ENCODE results near the gene ZNF366. TPM values are rescaled to one million over a fixed set of nuclear protein-coding genes. Genes with fewer than 3 reads are reported as not detected.

ZNF366 gene
- total and polyA plus RNA-seq, 2 of the 13 experiments (the other 11 are each of a cell fraction or from before 2014, with no cell fraction given), result not detected

DNA sequence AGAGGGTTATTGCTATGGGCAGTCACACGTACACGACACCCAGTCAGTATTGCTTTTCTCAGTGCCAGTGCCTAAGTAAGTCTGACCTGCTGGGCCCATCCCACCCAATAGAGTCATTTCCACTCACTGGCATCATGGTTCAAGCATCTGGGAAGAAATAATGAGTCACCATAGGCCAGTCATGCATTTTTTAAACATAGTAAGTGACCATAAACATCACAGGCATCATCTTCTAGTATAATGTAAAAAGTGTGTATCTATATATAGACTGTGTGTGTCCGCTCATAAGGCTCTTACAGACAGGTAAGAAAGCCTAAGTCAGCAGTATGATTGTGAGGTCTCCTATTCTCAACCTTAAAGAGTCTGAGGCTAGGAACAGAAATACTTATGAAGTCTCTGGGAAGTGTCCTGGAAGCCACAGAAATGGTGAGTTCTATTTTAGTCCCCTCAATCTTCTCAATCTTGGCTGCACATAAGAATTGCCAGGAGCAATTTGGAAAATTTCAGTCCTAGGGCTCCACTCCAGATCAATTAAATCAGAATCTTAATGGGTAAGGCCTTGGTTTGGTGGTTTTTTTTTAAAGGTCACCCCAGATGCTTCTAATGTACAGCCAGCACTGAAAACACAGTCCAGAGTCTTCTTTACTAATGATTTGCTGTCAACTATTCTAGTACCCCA is 65.2 kb downstream of the ZNF366 start:
- in situ Hi-C loops (cut with HindIII; ENCODE audit: extremely low pct_ligation_motif_present, low pct_unique_long_range_greater_than_20kb) (no loop called here), intact Hi-C loops (cut with micrococcal nuclease; ENCODE audit: unreplicated experiment) (no loop called here)
- no peaks in the 10 kb centered on the region for H4K20me1 ChIP-seq (ENCODE audit: insufficient read depth, low read length)
- no peaks in the 10 kb centered on the region for H3K79me2 ChIP-seq (ENCODE audit: insufficient read depth, low read length)
- no peak overlapping the region for H3K4me3 ChIP-seq (replicated peaks in 1 of 3; ENCODE audit: insufficient read depth in 1 of 3, low read depth in 2 of 3, low read length in 3 of 3)
- H3K4me2 ChIP-seq (ENCODE audit: low read depth, low read length), result no peak overlapping the region
- H3K4me1 ChIP-seq (ENCODE audit: insufficient read depth, low read length), result no peaks in the 10 kb centered on the region
- WGBS (ENCODE audit: low lambda C conversion rate), result 44% methylated on average over 3 of the region's 3 CpGs
- no peaks in the 10 kb centered on the region for H3K36me3 ChIP-seq (replicated peaks in 1 of 2; ENCODE audit: control insufficient read depth in 1 of 2, insufficient read depth in 2 of 2, low read length in 2 of 2)
- TF ChIP-seq, protein P1, sequence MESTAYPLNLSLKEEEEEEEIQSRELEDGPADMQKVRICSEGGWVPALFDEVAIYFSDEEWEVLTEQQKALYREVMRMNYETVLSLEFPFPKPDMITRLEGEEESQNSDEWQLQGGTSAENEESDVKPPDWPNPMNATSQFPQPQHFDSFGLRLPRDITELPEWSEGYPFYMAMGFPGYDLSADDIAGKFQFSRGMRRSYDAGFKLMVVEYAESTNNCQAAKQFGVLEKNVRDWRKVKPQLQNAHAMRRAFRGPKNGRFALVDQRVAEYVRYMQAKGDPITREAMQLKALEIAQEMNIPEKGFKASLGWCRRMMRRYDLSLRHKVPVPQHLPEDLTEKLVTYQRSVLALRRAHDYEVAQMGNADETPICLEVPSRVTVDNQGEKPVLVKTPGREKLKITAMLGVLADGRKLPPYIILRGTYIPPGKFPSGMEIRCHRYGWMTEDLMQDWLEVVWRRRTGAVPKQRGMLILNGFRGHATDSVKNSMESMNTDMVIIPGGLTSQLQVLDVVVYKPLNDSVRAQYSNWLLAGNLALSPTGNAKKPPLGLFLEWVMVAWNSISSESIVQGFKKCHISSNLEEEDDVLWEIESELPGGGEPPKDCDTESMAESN (CRISPR knock-in tag; conservative IDR thresholded peaks at IDR 0.05), result no peak
- TF ChIP-seq PTBP1 (IDR thresholded peaks at IDR 0.05; ENCODE audit: low read depth, low read length, poor library complexity, severe bottlenecking) (no peak), ZNF230 (CRISPR knock-in tag; IDR thresholded peaks at IDR 0.05) (no peak), ZNF350 (CRISPR knock-in tag; IDR thresholded peaks at IDR 0.05; ENCODE audit: borderline replicate concordance, low read depth) (no peak), ETV5 (CRISPR knock-in tag; IDR thresholded peaks at IDR 0.05; ENCODE audit: borderline replicate concordance) (no peak), MXI1 (IDR thresholded peaks at IDR 0.05; ENCODE audit: borderline replicate concordance, low read depth, low read length) (no peak), MATR3 (CRISPR knock-in tag; IDR thresholded peaks at IDR 0.05) (no peak), ZNF30 (CRISPR knock-in tag; IDR thresholded peaks at IDR 0.05) (no peak), SNAPC5 (CRISPR knock-in tag; IDR thresholded peaks at IDR 0.05; ENCODE audit: borderline replicate concordance) (no peak)
- TF ChIP-seq, protein P2, sequence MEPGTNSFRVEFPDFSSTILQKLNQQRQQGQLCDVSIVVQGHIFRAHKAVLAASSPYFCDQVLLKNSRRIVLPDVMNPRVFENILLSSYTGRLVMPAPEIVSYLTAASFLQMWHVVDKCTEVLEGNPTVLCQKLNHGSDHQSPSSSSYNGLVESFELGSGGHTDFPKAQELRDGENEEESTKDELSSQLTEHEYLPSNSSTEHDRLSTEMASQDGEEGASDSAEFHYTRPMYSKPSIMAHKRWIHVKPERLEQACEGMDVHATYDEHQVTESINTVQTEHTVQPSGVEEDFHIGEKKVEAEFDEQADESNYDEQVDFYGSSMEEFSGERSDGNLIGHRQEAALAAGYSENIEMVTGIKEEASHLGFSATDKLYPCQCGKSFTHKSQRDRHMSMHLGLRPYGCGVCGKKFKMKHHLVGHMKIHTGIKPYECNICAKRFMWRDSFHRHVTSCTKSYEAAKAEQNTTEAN (CRISPR knock-in tag; conservative IDR thresholded peaks at IDR 0.05), result no peak
- TF ChIP-seq, protein P3, sequence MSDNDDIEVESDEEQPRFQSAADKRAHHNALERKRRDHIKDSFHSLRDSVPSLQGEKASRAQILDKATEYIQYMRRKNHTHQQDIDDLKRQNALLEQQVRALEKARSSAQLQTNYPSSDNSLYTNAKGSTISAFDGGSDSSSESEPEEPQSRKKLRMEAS (IDR thresholded peaks at IDR 0.05), result no peak
- BruUV-seq (replicated peaks), result no TSS peak
- FAIRE-seq (no peak), ATAC-seq (no peak), DNase-seq (ENCODE audit: low spot score) (no peak)
- POLR2A ChIA-PET, result no interaction called here
- H2AFZ ChIP-seq (ENCODE audit: low read length), result no peak overlapping the region
- peaks cover 0 to 15% of the 10 kb centered on the region in 2 experiments; a peak in 2 of 5 replicates for H3K27me3 ChIP-seq (ENCODE audit: control insufficient read depth in 1 of 2, insufficient read depth in 2 of 2, low read length in 2 of 2)
- H3K9me3 ChIP-seq (ENCODE audit: low read length), result no peaks in the 10 kb centered on the region
- H3K27ac ChIP-seq (ENCODE audit: extremely low read length, insufficient read depth, low read length), result no peak overlapping the region
- CTCF ChIA-PET (ENCODE audit: low intra/inter-chr PET ratio, low total read pairs), result no interaction called here
- no peak overlapping the region for H3K9ac ChIP-seq (ENCODE audit: insufficient read depth, low read depth, low read length)

All from HepG2 (cell line).